Measurements from ENCODE around the gene MPO.

The MPO gene

DNA sequence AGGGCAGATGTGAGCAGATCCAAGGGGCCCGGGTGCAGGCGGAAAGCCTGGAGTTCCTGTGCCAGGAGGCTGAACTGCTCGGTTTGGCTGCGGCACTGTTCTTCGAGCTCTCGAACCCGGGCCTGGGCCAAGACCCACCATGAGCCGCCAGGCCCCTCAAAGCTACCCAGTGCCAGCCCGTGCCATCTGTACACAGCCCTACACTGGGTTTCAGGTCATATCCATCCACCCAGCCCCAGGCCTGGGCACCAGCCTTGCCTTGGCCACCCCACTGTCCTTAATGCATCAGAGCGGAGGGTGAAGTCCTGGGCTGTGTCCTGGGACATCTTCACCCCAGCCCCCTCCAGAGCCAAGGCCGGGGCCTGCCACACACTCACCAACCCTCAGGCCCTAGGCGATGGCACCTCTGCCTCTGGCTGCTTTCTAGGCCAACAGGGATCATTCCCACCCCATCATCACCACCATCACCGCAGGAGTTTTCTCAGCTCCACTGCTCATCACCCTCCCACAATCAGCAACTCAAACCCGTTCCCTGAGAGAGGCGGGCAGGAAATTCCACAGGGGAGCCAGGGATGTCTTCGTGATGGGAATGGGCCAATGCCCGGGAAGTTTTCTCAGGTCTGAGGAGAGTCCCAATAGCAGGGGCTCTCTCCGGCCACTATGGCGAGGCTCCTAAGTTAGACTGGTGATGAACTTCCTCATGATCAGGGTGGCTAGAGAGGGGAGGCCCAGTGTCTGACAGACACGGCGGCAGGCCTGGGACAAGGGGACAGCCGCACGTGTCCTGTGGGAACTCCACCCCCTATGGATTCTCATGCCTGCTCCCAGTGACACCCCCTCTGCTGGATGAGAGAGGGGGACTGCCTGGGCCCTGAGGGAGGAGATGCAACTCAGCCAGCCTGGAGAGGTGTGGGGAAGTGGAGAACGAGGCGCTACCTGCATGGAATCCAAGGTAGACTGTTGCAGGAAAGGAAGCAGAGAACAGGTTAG, 38.7 kb upstream of the MPO start:
- H3K27me3 ChIP-seq (ENCODE audit: control insufficient read depth in 1 of 2, insufficient read depth in 2 of 2, low read length in 2 of 2): peaks cover 0 to 5% of the 10 kb centered on the region in 2 donors
- H3K36me3 ChIP-seq (ENCODE audit: control insufficient read depth in 1 of 2, insufficient read depth in 2 of 2, low read length in 2 of 2): no peaks in the 10 kb centered on the region
- H3K4me3 ChIP-seq (ENCODE audit: low read depth in 1 of 2, low read length in 2 of 2): no peak overlapping the region
- H3K4me1 ChIP-seq (ENCODE audit: control insufficient read depth in 1 of 2, insufficient read depth in 2 of 2, low read length in 2 of 2): peaks cover 11 to 13% of the 10 kb centered on the region in 2 donors
- H3K9me3 ChIP-seq (ENCODE audit: control insufficient read depth in 1 of 2, low read length in 2 of 2): no peaks in the 10 kb centered on the region
- no peak overlapping the region for H3K27ac ChIP-seq (ENCODE audit: low read depth, low read length)
- no peak overlapping the region for H3K9ac ChIP-seq (ENCODE audit: low read depth in 1 of 2, low read length in 2 of 2)

DNA sequence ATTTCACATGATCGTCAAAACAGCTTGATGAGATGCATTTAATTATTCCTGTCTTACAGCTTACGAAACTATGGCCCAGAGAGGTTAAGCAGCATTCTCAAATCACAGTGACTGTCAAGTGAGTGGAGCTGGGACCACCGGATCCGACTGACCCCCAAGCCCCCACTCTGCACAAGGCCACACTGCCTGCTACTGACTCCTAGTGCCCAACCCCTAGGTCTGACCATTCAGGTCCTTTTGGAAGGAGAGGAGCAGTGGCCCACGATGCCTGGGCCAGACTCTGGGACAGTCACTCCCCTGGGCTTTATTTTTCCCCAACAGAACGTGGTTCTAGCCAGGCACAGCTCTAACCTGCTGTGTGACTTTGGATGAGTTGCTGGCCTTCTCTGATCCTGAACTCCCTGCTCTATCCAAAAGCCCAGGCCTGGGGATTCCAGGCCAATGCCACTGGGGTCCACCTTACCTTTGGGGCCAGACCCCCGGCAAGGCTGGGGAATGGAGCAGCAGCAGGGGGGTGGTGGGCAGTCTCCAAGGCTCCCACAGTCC, 38.0 kb upstream of the MPO start:
- H3K9ac ChIP-seq (ENCODE audit: low read depth in 1 of 2, low read length in 2 of 2): no peak overlapping the region
- H3K9me3 ChIP-seq (ENCODE audit: control insufficient read depth in 1 of 2, low read length in 2 of 2): no peaks in the 10 kb centered on the region
- H3K4me1 ChIP-seq (ENCODE audit: control insufficient read depth in 1 of 2, insufficient read depth in 2 of 2, low read length in 2 of 2): peaks cover 9 to 11% of the 10 kb centered on the region in 2 donors
- H3K27ac ChIP-seq (ENCODE audit: low read depth, low read length): no peak overlapping the region
- no peak overlapping the region for H3K4me3 ChIP-seq (ENCODE audit: low read depth in 1 of 2, low read length in 2 of 2)
- H3K36me3 ChIP-seq (ENCODE audit: control insufficient read depth in 1 of 2, insufficient read depth in 2 of 2, low read length in 2 of 2): no peaks in the 10 kb centered on the region
- peaks cover 0 to under 1% of the 10 kb centered on the region in 2 donors for H3K27me3 ChIP-seq (ENCODE audit: control insufficient read depth in 1 of 2, insufficient read depth in 2 of 2, low read length in 2 of 2)

- H3K9ac ChIP-seq (ENCODE audit: low read depth in 1 of 2, low read length in 2 of 2): no peak overlapping the region
- H3K4me1 ChIP-seq (ENCODE audit: control insufficient read depth in 1 of 2, insufficient read depth in 2 of 2, low read length in 2 of 2): peaks cover 9 to 11% of the 10 kb centered on the region in 2 donors
- H3K36me3 ChIP-seq (ENCODE audit: control insufficient read depth in 1 of 2, insufficient read depth in 2 of 2, low read length in 2 of 2): no peaks in the 10 kb centered on the region
- no peak overlapping the region for H3K27ac ChIP-seq (ENCODE audit: low read depth, low read length)
- H3K27me3 ChIP-seq (ENCODE audit: control insufficient read depth in 1 of 2, insufficient read depth in 2 of 2, low read length in 2 of 2): no peaks in the 10 kb centered on the region
- H3K4me3 ChIP-seq (ENCODE audit: low read depth in 1 of 2, low read length in 2 of 2): no peak overlapping the region
- no peaks in the 10 kb centered on the region for H3K9me3 ChIP-seq (ENCODE audit: control insufficient read depth in 1 of 2, low read length in 2 of 2)
Observed at GRCh38 chr17:58318065-58318481, 37.3 kb upstream of the MPO start.

DNA sequence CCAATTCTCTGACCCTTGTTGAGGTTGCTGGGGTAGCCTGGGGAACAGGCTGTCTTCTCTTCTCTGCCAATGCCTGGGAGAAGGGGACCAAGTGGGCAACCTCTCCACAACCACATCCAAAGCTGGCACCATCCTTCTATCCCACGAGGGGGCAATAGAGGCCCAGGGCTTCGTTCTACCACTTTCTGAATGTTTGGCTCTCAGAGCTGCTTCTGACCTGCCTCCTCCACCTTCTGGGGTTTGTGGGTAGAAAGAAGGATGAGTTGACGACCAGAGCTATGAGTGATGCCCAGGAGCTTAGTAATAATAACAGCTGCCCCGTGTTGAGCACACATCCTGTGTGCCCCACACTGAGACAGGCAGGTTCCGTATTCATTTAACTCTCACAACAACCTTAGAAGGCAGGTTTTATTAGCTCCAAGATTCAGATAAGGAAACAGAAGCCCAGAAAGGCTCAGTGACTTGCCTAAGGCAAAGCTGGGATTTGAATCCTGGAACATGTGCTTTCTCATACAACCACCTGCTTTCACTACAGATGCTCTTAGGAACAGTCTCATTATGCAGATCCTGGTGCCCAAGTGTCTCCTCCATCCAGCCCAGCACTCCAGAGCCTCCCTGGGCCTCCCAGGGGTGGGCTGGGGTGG, 36.8 kb upstream of the MPO start:
- Histone ChIP-seq H3K36me3 (ENCODE audit: control insufficient read depth in 1 of 2, insufficient read depth in 2 of 2, low read length in 2 of 2) (no peaks in the 10 kb centered on the region), H3K27me3 (ENCODE audit: control insufficient read depth in 1 of 2, insufficient read depth in 2 of 2, low read length in 2 of 2) (no peaks in the 10 kb centered on the region), H3K9ac (ENCODE audit: low read depth in 1 of 2, low read length in 2 of 2) (no peak overlapping the region), H3K4me1 (ENCODE audit: control insufficient read depth in 1 of 2, insufficient read depth in 2 of 2, low read length in 2 of 2) (peaks cover 9 to 11% of the 10 kb centered on the region in 2 donors), H3K4me3 (ENCODE audit: low read depth in 1 of 2, low read length in 2 of 2) (peak overlapping the region in 1 of 2 donors; percentile 3), H3K9me3 (ENCODE audit: control insufficient read depth in 1 of 2, low read length in 2 of 2) (no peaks in the 10 kb centered on the region), H3K27ac (ENCODE audit: low read depth, low read length) (no peak overlapping the region)

DNA sequence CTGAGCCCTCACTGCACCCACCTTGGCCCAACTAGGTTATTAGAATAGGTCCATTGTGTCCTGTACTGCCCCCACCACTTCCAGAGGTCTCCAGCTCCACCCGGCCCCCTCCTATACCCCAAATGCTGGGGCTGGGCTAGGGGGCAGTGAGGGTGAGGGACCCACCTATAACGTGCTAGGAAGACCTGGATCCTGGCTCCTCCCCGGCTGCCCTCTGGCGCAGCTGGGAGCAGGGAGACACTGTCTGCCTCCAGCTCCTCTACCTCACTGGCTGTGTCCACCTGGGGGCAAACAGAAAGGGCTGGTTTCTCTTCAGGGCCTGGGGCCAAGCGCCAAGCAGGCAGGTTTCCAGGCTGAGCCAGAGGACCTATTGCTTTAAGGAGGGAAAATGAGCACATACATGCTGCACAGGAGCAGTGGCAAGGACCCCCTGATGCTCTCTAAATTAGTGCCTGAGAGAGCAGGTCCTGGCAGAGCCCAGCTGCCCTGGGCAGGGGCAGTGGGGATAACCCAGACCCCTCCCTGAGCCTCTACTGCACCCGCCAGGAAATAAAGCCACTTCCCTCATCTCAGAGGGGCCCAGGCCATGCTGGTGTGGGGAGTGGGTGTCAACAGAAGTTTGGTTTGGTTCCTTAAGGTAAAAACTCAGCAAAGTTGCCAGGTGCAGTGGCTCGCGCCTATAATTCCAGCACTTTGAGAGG, 35.7 kb upstream of the MPO start:
- Histone ChIP-seq H3K4me3 (ENCODE audit: low read depth in 1 of 2, low read length in 2 of 2) (no peak overlapping the region), H3K27ac (ENCODE audit: low read depth, low read length) (no peak overlapping the region), H3K27me3 (ENCODE audit: control insufficient read depth in 1 of 2, insufficient read depth in 2 of 2, low read length in 2 of 2) (no peaks in the 10 kb centered on the region), H3K9me3 (ENCODE audit: control insufficient read depth in 1 of 2, low read length in 2 of 2) (no peaks in the 10 kb centered on the region), H3K9ac (ENCODE audit: low read depth in 1 of 2, low read length in 2 of 2) (no peak overlapping the region), H3K36me3 (ENCODE audit: control insufficient read depth in 1 of 2, insufficient read depth in 2 of 2, low read length in 2 of 2) (no peaks in the 10 kb centered on the region), H3K4me1 (ENCODE audit: control insufficient read depth in 1 of 2, insufficient read depth in 2 of 2, low read length in 2 of 2) (peaks cover 9 to 11% of the 10 kb centered on the region in 2 donors)

DNA sequence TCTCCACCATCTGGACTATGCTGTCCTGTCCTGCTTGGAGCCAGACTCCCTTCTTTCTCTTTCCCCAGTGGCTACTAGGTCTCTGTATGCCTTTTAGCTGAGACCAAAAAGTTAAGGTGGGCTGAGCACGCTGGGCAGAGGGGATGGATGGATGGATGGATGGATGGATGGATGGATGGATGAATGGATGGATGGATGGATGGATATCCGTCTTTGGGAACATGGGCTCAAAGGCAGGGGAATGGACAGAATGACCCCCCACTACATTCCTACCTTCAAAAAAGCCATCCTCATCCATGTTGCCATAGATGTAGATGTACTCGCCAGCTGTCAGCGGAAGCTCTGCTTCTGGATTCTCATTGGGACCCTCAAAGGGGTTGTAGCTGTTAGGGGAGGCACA, 35.0 kb upstream of the MPO start:
- Histone ChIP-seq H3K9ac (ENCODE audit: low read depth in 1 of 2, low read length in 2 of 2) (no peak overlapping the region), H3K9me3 (ENCODE audit: control insufficient read depth in 1 of 2, low read length in 2 of 2) (no peaks in the 10 kb centered on the region), H3K36me3 (ENCODE audit: control insufficient read depth in 1 of 2, insufficient read depth in 2 of 2, low read length in 2 of 2) (no peaks in the 10 kb centered on the region)

GRCh38 chr17:58315281-58315711, 34.6 kb upstream of the MPO start:
- no peak overlapping the region for H3K27ac ChIP-seq (ENCODE audit: low read depth, low read length)
- H3K36me3 ChIP-seq (ENCODE audit: control insufficient read depth in 1 of 2, insufficient read depth in 2 of 2, low read length in 2 of 2): no peaks in the 10 kb centered on the region
- H3K9me3 ChIP-seq (ENCODE audit: control insufficient read depth in 1 of 2, low read length in 2 of 2): no peaks in the 10 kb centered on the region
- no peak overlapping the region for H3K9ac ChIP-seq (ENCODE audit: low read depth in 1 of 2, low read length in 2 of 2)
- H3K4me3 ChIP-seq (ENCODE audit: low read depth in 1 of 2, low read length in 2 of 2): no peak overlapping the region
- no peaks in the 10 kb centered on the region for H3K27me3 ChIP-seq (ENCODE audit: control insufficient read depth in 1 of 2, insufficient read depth in 2 of 2, low read length in 2 of 2)
- H3K4me1 ChIP-seq (ENCODE audit: control insufficient read depth in 1 of 2, insufficient read depth in 2 of 2, low read length in 2 of 2): peaks cover 9 to 11% of the 10 kb centered on the region in 2 donors

More for the DNA sequence above, 35.0 kb upstream of the MPO start:
- Histone ChIP-seq H3K27ac (ENCODE audit: low read depth, low read length) (no peak overlapping the region), H3K4me1 (ENCODE audit: control insufficient read depth in 1 of 2, insufficient read depth in 2 of 2, low read length in 2 of 2) (peaks cover 9 to 11% of the 10 kb centered on the region in 2 donors), H3K4me3 (ENCODE audit: low read depth in 1 of 2, low read length in 2 of 2) (no peak overlapping the region), H3K27me3 (ENCODE audit: control insufficient read depth in 1 of 2, insufficient read depth in 2 of 2, low read length in 2 of 2) (no peaks in the 10 kb centered on the region)

- Histone ChIP-seq H3K27me3 (ENCODE audit: control insufficient read depth in 1 of 2, insufficient read depth in 2 of 2, low read length in 2 of 2) (no peaks in the 10 kb centered on the region), H3K9ac (ENCODE audit: low read depth in 1 of 2, low read length in 2 of 2) (no peak overlapping the region), H3K4me3 (ENCODE audit: low read depth in 1 of 2, low read length in 2 of 2) (no peak overlapping the region), H3K4me1 (ENCODE audit: control insufficient read depth in 1 of 2, insufficient read depth in 2 of 2, low read length in 2 of 2) (peaks cover 9 to 11% of the 10 kb centered on the region in 2 donors), H3K9me3 (ENCODE audit: control insufficient read depth in 1 of 2, low read length in 2 of 2) (no peaks in the 10 kb centered on the region), H3K36me3 (ENCODE audit: control insufficient read depth in 1 of 2, insufficient read depth in 2 of 2, low read length in 2 of 2) (no peaks in the 10 kb centered on the region), H3K27ac (ENCODE audit: low read depth, low read length) (no peak overlapping the region)
Observed at GRCh38 chr17:58314706-58315015, 33.9 kb upstream of the MPO start.

GRCh38 chr17:58313815-58314705, 33.3 kb upstream of the MPO start:
- Histone ChIP-seq H3K9ac (ENCODE audit: low read depth in 1 of 2, low read length in 2 of 2) (no peak overlapping the region), H3K36me3 (ENCODE audit: control insufficient read depth in 1 of 2, insufficient read depth in 2 of 2, low read length in 2 of 2) (no peaks in the 10 kb centered on the region), H3K27ac (ENCODE audit: low read depth, low read length) (no peak overlapping the region), H3K9me3 (ENCODE audit: control insufficient read depth in 1 of 2, low read length in 2 of 2) (no peaks in the 10 kb centered on the region), H3K4me3 (ENCODE audit: low read depth in 1 of 2, low read length in 2 of 2) (no peak overlapping the region), H3K4me1 (ENCODE audit: control insufficient read depth in 1 of 2, insufficient read depth in 2 of 2, low read length in 2 of 2) (peaks cover 9 to 11% of the 10 kb centered on the region in 2 donors), H3K27me3 (ENCODE audit: control insufficient read depth in 1 of 2, insufficient read depth in 2 of 2, low read length in 2 of 2) (no peaks in the 10 kb centered on the region)

Data from duodenal mucosa (tissue), 2 donors.